Kidney tubule cell (primary cell): ENCODE data around the gene STRN.
A peak's percentile ranks its signal among the peaks of the same experiment; 100 is the strongest.
"Not testable (repeated sequence)": the region's sequence is repeated elsewhere in the genome, so short reads cannot be mapped to it uniquely, and the experiment has no call there.

Source experiments
- DNase-seq: peaks from one replicate; pipeline ENCODE4 v3.0.0-alpha.2; 2018; ENCODE audit warnings: low spot score

The STRN gene

DNA sequence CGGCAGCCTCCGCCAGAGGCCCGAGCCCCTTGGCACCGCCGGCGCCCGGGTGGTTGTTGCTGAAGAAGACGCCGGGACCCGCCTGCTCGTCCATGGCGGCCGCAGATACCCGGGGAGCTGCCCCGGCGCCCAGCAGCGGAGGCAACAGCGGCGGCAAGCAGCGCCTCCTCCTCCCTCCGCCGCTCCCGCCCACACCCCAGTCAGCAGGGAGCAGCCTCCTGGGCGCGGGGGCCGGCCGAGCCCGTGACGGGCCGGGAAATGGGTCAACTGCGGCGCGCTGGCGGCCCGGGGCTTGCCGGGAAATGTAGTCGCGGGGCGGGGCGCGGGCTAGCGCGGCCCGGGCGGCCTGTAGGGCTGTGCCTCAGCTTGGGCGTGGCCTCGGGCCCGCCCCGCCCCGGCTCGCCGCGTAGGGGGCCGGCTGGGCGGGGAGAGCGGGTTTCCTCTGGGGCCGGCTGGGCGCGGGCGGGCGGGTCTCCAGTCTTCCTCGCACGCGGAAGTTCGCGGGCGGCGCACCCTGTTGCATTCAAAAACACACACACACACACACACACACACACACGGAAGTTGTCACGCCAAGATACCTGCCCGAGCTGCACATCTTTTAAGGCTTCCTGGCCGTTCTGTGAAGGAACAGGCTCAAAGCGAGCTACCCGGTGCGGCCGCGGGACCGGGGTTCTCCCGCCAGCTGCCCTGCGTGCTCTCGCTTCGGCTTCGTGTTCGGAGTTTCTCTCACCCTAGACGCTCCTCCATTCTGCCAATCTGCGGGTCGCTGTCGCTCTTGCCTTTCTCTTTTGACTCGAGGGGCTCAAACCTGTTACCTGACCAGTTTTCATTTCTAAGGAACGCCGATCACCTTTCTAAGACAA is at the start of gene STRN:
TSS of gene STRN (minus strand) at position 167 of the 866 bp plus-strand sequence. CDS start at position 94, 73 bp downstream.
- DNase-seq = peak; percentile 98

GRCh38 chr2:37013315-37013641 is 46.9 kb upstream of the STRN start:
- DNase-seq = no peak

DNA sequence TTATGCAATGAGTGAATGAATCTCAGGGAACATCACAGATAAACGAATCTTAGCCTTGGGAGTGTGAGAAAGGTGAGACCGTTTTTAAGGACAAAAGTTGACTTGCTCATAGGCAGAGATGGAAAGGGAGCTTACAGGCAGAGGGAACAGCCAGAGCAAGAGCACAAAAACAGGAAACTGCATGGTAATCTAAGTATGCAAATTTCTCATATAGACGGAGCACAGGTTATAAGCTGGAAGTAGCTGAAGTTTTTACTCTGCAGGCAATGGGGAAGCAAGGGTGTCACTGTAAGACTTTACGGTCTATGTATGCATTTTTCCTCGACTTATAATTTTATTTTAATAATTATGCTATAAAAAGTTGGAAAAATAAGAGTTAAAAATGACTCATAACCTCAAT is 44.8 kb upstream of the STRN start:
- DNase-seq = no peak

DNA sequence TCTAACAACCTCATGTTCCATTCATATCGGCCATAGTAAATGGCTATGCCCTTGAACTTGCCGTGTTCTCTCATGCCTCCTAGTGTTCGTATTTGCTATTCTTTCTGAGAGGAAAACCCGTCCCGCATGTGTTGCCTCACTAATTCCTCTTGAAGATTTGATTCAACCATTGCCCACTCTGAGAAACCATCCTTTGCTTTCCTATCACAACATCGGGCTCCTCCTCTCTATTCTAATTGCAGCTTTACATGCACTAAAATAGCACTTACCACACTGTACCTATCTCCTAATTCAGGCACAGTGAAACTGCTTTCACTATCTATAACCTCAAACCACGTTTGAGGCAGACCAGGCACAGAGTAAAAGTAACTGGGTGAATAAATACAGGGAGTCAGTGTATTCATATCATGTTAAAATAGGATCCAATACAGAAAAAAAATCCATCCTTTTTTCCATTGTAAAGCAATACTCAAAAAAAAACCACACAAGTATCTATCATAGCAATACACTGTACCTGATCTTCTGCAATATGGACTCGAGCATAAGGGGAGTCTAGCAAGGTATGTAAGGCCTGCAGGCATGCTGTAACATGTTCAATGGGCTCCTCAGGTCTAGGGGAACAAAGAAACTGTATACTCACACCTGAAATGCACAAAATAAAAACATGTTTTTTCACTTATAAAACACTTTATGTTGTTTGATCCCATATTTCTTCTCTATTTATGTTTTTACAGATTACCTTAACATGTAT is 39.0 kb upstream of the STRN start:
- DNase-seq = peak; percentile 32

- DNase-seq = no peak
These were observed 34.7 kb upstream of the STRN start for GRCh38 chr2:37000988-37001556.

- DNase-seq = peak; percentile 7
These were observed 34.0 kb upstream of the STRN start for GRCh38 chr2:37000318-37000717.

DNA sequence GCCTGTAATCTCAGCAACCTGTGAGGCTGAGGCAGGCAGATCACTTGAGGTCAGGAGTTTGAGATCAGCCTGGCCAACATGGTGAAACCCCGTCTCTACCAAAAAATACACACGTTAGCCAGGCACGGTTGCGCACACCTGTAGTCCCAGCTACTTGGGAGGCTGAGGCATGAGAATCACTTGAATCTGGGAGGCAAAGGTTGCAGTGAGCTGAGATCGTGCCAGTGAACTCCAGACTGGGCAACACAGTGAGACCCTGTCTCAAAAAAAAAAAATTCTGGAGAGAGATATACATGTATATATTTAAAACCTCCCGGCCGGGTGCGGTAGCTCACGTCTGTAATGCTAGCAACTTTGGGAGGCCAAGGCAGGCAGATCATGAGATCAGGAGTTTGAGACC is 33.1 kb upstream of the STRN start:
- not testable (repeated sequence) for DNase-seq

DNA sequence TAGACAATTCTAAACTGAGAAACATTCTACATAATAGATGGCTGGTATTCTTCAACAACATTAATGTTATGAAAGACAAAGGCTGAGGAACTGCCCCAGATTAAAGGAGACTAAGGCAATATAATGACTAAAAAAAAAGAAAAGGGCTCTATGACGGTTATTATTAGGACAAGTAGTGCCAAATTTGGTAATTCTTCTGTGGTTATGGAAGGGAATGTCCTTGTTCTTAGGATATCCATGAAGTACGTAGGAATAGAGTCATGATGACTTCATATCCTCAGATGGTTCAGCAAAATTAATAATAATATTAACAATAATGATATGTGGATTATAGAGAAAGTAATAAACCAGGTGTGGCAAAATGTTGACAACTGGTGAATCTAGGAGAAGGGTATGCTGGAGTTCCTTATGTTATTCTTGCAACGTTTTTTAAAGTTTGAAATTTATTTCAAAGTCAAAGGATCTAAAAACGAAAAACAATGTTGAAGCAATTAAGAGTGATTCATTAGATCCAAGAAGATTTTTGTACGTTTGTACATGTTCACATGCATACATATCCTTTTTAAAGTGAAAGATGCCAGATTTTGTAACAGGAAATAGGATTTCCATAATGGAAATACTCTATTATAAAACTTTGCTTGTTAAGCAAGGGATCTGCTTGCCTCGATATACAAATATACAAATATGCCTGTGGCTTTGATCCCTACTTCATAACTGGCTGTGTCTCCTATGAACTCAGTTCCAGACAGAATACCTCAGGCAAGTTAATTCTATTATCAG is 27.7 kb upstream of the STRN start:
- no peak for DNase-seq

GRCh38 chr2:36988008-36988407 is 21.7 kb upstream of the STRN start:
- DNase-seq = no peak

- no peak for DNase-seq
These were observed 16.1 kb upstream of the STRN start for GRCh38 chr2:36982467-36982866.

DNA sequence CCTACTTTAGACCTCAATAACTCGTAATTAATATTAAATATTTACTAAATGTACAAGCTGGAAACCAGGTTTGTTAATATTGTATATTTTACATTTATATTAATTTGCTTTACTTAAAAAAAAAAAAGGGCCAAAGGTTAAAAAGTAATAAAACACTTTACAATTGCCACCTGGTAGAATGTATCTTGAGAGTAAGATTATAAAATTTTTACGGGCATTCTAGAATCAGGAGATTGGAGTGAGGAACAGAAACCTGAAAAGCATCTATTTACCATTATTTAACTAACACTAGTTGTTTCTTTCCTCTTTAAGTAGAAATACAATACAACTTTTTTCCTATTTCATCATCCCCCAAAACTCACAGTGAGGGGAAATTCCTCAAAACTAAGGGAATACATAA is 15.6 kb upstream of the STRN start:
- DNase-seq = no peak

GRCh38 chr2:36979007-36979406 is 12.7 kb upstream of the STRN start:
- not testable (repeated sequence) for DNase-seq

DNA sequence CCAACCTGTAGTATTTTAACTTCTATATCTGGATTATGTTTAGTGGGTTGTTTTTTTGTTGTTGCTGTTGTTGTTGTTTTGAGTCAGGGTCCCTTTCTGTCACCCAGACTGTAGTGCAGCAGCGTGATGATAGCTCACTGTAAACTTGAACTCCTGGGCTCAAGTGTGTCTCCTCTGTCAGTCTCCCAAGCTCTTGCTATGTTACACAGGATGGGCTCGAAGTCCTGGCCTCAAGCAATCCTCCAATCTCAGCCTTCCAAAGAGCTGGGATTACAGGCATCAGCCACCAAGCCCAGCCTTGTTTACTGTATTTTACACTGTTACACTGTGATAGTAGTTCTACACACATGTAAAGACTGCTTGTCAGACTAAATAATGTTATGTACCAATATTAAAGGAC is 9.7 kb upstream of the STRN start:
- no peak for DNase-seq

GRCh38 chr2:36975306-36975705 is 9.0 kb upstream of the STRN start:
- DNase-seq = peak; percentile 4

DNA sequence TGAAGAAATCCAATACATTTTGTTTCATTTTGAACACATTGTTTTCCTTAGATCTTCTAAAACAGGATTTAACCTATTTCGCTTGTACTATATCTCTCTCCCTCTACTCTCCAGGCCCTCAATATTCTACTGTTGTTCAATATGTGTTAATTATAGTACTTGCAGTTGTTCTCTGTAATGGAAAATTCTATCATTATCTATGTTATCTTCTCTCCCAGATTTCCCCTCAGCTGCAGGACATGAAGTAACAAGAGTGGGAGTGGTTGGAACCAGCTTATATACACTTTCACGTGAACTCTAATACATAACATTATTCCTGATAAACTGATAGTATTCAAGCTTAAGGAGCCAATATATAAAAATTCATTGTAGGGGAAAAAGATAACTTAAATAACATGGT is 7.0 kb upstream of the STRN start:
- no peak for DNase-seq

- no peak for DNase-seq
These were observed 5.7 kb upstream of the STRN start for GRCh38 chr2:36971990-36972389.

GRCh38 chr2:36967236-36967876 is 1.0 kb upstream of the STRN start:
- peak; percentile 4 for DNase-seq

DNA sequence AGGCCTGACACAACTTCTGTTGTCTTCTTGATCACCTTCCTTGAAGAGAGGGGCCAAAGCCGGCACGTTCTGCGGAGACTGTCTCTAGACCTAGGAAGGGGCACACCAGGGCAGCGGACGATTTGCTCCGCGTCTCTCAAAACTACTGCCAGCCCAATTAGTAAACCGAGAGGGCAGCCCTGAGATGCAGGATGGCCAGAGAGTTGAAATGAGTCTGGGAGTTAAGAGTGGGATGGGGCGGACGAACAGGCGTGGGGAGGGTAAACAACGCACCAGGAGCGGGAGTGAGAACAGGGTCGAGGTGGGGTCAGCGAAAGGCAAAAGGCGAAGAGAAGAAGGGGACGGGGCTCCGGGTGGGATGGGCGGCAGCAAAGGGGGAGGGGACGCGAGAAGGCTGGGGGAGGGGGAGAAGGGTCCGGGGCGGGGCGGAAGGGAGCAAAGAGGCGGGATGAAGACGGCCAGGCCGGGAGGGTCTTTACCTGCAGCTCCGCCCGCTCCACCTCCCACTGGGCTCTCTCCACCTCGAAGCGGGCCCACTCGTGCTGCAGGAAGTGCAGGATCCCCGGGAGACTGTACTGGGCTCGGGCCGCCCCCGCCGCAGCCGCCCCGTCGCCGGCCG is 476 bp downstream of the STRN start:
- DNase-seq = peak; percentile 17

- DNase-seq = no peak
These were observed 1.1 kb downstream of the STRN start for GRCh38 chr2:36965206-36965605.

GRCh38 chr2:36964496-36965058 is 1.8 kb downstream of the STRN start:
- no peak for DNase-seq

GRCh38 chr2:36963734-36964133 is 2.6 kb downstream of the STRN start:
- no peak for DNase-seq
